Measurements from ENCODE around the gene TPRG1L.

TPRG1L gene

DNA sequence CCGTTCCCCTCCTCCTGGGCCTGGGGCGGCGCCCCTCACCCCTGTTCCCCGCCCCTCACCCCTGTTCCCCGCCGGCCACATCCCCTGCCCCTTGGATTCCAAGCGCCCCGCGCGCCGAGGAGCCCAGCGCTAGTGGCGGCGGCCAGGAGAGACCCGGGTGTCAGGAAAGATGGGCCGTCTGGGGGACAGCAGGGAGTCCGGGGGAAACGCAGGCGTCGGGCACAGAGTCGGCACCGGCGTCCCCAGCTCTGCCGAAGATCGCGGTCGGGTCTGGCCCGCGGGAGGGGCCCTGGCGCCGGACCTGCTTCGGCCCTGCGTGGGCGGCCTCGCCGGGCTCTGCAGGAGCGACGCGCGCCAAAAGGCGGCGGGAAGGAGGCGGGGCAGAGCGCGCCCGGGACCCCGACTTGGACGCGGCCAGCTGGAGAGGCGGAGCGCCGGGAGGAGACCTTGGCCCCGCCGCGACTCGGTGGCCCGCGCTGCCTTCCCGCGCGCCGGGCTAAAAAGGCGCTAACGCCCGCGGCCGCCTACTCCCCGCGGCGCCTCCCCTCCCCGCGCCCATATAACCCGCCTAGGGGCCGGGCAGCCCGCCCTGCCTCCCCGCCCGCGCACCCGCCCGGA, 27.2 kb downstream of the TPRG1L start, which contains the start of gene TP73 (continued):
- TF ChIP-seq, protein P1, sequence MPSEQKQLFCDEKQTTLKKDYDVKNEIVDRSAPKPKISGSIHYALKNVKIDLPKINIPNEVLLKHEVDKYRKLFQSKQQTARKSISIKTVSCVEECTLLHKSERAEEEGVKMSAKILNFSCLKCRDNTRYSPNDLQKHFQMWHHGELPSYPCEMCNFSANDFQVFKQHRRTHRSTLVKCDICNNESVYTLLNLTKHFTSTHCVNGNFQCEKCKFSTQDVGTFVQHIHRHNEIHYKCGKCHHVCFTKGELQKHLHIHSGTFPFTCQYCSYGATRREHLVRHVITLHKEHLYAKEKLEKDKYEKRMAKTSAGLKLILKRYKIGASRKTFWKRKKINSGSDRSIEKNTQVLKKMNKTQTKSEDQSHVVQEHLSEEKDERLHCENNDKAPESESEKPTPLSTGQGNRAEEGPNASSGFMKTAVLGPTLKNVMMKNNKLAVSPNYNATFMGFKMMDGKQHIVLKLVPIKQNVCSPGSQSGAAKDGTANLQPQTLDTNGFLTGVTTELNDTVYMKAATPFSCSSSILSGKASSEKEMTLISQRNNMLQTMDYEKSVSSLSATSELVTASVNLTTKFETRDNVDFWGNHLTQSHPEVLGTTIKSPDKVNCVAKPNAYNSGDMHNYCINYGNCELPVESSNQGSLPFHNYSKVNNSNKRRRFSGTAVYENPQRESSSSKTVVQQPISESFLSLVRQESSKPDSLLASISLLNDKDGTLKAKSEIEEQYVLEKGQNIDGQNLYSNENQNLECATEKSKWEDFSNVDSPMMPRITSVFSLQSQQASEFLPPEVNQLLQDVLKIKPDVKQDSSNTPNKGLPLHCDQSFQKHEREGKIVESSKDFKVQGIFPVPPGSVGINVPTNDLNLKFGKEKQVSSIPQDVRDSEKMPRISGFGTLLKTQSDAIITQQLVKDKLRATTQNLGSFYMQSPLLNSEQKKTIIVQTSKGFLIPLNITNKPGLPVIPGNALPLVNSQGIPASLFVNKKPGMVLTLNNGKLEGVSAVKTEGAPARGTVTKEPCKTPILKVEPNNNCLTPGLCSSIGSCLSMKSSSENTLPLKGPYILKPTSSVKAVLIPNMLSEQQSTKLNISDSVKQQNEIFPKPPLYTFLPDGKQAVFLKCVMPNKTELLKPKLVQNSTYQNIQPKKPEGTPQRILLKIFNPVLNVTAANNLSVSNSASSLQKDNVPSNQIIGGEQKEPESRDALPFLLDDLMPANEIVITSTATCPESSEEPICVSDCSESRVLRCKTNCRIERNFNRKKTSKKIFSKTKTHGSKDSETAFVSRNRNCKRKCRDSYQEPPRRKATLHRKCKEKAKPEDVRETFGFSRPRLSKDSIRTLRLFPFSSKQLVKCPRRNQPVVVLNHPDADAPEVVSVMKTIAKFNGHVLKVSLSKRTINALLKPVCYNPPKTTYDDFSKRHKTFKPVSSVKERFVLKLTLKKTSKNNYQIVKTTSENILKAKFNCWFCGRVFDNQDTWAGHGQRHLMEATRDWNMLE (tag by site-specific recombination; conservative IDR thresholded peaks at IDR 0.05; ENCODE audit: low read depth): no peak
- TF ChIP-seq, protein P2, sequence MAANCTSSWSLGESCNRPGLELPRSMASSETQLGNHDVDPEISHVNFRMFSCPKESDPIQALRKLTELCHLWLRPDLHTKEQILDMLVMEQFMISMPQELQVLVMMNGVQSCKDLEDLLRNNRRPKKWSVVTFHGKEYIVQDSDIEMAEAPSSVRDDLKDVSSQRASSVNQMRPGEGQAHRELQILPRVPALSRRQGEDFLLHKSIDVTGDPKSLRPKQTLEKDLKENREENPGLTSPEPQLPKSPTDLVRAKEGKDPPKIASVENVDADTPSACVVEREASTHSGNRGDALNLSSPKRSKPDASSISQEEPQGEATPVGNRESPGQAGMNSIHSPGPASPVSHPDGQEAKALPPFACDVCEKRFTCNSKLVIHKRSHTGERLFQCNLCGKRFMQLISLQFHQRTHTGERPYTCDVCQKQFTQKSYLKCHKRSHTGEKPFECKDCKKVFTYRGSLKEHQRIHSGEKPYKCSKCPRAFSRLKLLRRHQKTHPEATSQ (tag by site-specific recombination; IDR thresholded peaks at IDR 0.05): no peak
- peak; percentile 94 for TF ChIP-seq ZNF121 (tag by site-specific recombination; IDR thresholded peaks at IDR 0.05)
- TF ChIP-seq ZNF610 (tag by site-specific recombination; IDR thresholded peaks at IDR 0.05; ENCODE audit: borderline replicate concordance): no peak
- TF ChIP-seq OVOL3 (tag by site-specific recombination; IDR thresholded peaks at IDR 0.05): no peak
- TF ChIP-seq ZNF621 (tag by site-specific recombination; IDR thresholded peaks at IDR 0.05): no peak
- TF ChIP-seq, protein P3, sequence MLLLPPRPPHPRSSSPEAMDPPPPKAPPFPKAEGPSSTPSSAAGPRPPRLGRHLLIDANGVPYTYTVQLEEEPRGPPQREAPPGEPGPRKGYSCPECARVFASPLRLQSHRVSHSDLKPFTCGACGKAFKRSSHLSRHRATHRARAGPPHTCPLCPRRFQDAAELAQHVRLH (tag by site-specific recombination; IDR thresholded peaks at IDR 0.05): no peak
- TF ChIP-seq, protein P4, sequence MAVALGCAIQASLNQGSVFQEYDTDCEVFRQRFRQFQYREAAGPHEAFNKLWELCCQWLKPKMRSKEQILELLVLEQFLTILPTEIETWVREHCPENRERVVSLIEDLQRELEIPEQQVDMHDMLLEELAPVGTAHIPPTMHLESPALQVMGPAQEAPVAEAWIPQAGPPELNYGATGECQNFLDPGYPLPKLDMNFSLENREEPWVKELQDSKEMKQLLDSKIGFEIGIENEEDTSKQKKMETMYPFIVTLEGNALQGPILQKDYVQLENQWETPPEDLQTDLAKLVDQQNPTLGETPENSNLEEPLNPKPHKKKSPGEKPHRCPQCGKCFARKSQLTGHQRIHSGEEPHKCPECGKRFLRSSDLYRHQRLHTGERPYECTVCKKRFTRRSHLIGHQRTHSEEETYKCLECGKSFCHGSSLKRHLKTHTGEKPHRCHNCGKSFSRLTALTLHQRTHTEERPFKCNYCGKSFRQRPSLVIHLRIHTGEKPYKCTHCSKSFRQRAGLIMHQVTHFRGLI (tag by site-specific recombination; IDR thresholded peaks at IDR 0.05): peak; percentile 25; the same call in 1 of the 2 replicates
- no peak for TF ChIP-seq ZNF248 (tag by site-specific recombination; IDR thresholded peaks at IDR 0.05)
- peak; percentile 71 for TF ChIP-seq KLF10 (tag by site-specific recombination; IDR thresholded peaks at IDR 0.05)
- no peak for TF ChIP-seq YY2 (tag by site-specific recombination; IDR thresholded peaks at IDR 0.05)
- TF ChIP-seq ZNF658 (tag by site-specific recombination; IDR thresholded peaks at IDR 0.05): no peak
- no peak for TF ChIP-seq ZFP41 (tag by site-specific recombination; IDR thresholded peaks at IDR 0.05; ENCODE audit: borderline replicate concordance)
- TF ChIP-seq, protein P5, sequence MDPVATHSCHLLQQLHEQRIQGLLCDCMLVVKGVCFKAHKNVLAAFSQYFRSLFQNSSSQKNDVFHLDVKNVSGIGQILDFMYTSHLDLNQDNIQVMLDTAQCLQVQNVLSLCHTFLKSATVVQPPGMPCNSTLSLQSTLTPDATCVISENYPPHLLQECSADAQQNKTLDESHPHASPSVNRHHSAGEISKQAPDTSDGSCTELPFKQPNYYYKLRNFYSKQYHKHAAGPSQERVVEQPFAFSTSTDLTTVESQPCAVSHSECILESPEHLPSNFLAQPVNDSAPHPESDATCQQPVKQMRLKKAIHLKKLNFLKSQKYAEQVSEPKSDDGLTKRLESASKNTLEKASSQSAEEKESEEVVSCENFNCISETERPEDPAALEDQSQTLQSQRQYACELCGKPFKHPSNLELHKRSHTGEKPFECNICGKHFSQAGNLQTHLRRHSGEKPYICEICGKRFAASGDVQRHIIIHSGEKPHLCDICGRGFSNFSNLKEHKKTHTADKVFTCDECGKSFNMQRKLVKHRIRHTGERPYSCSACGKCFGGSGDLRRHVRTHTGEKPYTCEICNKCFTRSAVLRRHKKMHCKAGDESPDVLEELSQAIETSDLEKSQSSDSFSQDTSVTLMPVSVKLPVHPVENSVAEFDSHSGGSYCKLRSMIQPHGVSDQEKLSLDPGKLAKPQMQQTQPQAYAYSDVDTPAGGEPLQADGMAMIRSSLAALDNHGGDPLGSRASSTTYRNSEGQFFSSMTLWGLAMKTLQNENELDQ (tag by site-specific recombination; IDR thresholded peaks at IDR 0.05; ENCODE audit: low read depth): no peak
- no peak for TF ChIP-seq KLF7 (tag by site-specific recombination; IDR thresholded peaks at IDR 0.05; ENCODE audit: borderline replicate concordance)
- TF ChIP-seq ZNF341 (tag by site-specific recombination; IDR thresholded peaks at IDR 0.05; ENCODE audit: low read depth): no peak
- TF ChIP-seq ZNF843 (tag by site-specific recombination; IDR thresholded peaks at IDR 0.05): no peak
- TF ChIP-seq ZBTB20 (tag by site-specific recombination; IDR thresholded peaks at IDR 0.05): no peak; the same call in none of the 2 replicates
- TF ChIP-seq, protein P6, sequence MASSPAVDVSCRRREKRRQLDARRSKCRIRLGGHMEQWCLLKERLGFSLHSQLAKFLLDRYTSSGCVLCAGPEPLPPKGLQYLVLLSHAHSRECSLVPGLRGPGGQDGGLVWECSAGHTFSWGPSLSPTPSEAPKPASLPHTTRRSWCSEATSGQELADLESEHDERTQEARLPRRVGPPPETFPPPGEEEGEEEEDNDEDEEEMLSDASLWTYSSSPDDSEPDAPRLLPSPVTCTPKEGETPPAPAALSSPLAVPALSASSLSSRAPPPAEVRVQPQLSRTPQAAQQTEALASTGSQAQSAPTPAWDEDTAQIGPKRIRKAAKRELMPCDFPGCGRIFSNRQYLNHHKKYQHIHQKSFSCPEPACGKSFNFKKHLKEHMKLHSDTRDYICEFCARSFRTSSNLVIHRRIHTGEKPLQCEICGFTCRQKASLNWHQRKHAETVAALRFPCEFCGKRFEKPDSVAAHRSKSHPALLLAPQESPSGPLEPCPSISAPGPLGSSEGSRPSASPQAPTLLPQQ (tag by site-specific recombination; IDR thresholded peaks at IDR 0.05): peak; percentile 11; the same call in 1 of the 2 replicates
- no peak for TF ChIP-seq ZBTB21 (tag by site-specific recombination; IDR thresholded peaks at IDR 0.05)
- no peak for TF ChIP-seq TCF7L2 (IDR thresholded peaks at IDR 0.05; ENCODE audit: borderline replicate concordance, low read depth, low read length)
- TF ChIP-seq, protein P7, sequence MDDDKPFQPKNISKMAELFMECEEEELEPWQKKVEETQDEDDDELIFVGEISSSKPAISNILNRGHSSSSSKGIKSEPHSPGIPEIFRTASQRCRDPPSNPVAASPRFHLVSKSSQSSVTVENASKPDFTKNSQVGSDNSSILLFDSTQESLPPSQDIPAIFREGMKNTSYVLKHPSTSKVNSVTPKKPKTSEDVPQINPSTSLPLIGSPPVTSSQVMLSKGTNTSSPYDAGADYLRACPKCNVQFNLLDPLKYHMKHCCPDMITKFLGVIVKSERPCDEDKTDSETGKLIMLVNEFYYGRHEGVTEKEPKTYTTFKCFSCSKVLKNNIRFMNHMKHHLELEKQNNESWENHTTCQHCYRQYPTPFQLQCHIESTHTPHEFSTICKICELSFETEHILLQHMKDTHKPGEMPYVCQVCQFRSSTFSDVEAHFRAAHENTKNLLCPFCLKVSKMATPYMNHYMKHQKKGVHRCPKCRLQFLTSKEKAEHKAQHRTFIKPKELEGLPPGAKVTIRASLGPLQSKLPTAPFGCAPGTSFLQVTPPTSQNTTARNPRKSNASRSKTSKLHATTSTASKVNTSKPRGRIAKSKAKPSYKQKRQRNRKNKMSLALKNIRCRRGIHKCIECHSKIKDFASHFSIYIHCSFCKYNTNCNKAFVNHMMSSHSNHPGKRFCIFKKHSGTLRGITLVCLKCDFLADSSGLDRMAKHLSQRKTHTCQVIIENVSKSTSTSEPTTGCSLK (tag by site-specific recombination; IDR thresholded peaks at IDR 0.05): no peak
- TF ChIP-seq HOXD13 (CRISPR knock-in tag; IDR thresholded peaks at IDR 0.05; ENCODE audit: borderline replicate concordance): no peak
- no peak for TF ChIP-seq ZNF223 (tag by site-specific recombination; IDR thresholded peaks at IDR 0.05)
- no peak for TF ChIP-seq GLI2 (tag by site-specific recombination; IDR thresholded peaks at IDR 0.05; ENCODE audit: borderline replicate concordance, low read depth)
- no peak for TF ChIP-seq ZNF549 (tag by site-specific recombination; IDR thresholded peaks at IDR 0.05)
